ENCODE measurements around the gene FHIT.
"Not testable (repeated sequence)": the region's sequence is repeated elsewhere in the genome, so short reads cannot be mapped to it uniquely, and the experiment has no call there.

The FHIT gene

GRCh38 chr3:61202086-61202485 lies 49.2 kb downstream of the FHIT start:
- no peak for DNase-seq
- H3K27ac ChIP-seq (ENCODE audit: insufficient read depth, low read length, poor library complexity, severe bottlenecking), result no peak overlapping the region

GRCh38 chr3:61201071-61201470 lies 50.2 kb downstream of the FHIT start:
- Histone ChIP-seq H3K9me3 (ENCODE audit: control insufficient read depth, low read length) (no peaks in the 10 kb centered on the region), H3K27me3 (replicated peaks; ENCODE audit: control insufficient read depth, insufficient read depth, low read length, poor library complexity, severe bottlenecking) (no peaks in the 10 kb centered on the region), H3K36me3 (ENCODE audit: control insufficient read depth, insufficient read depth, low read length) (no peaks in the 10 kb centered on the region), H3K4me3 (ENCODE audit: insufficient read depth, low read depth, low read length, poor library complexity, severe bottlenecking) (no peak overlapping the region), H3K4me1 (ENCODE audit: control insufficient read depth, insufficient read depth, low read length, poor library complexity, severe bottlenecking) (no peaks in the 10 kb centered on the region), H3K27ac (ENCODE audit: insufficient read depth, low read length, poor library complexity, severe bottlenecking) (no peak overlapping the region)
- DNase-seq, result no peak

More at GRCh38 chr3:61202086-61202485, 49.2 kb downstream of the FHIT start:
- Histone ChIP-seq H3K4me3 (ENCODE audit: insufficient read depth, low read depth, low read length, poor library complexity, severe bottlenecking) (no peak overlapping the region), H3K9me3 (ENCODE audit: control insufficient read depth, low read length) (no peaks in the 10 kb centered on the region), H3K27me3 (replicated peaks; ENCODE audit: control insufficient read depth, insufficient read depth, low read length, poor library complexity, severe bottlenecking) (no peaks in the 10 kb centered on the region), H3K36me3 (ENCODE audit: control insufficient read depth, insufficient read depth, low read length) (no peaks in the 10 kb centered on the region), H3K4me1 (ENCODE audit: control insufficient read depth, insufficient read depth, low read length, poor library complexity, severe bottlenecking) (no peaks in the 10 kb centered on the region)

GRCh38 chr3:61200270-61200669 lies 51.0 kb downstream of the FHIT start:
- DNase-seq, result no peak
- no peak overlapping the region for H3K4me3 ChIP-seq (ENCODE audit: insufficient read depth, low read depth, low read length, poor library complexity, severe bottlenecking)
- H3K27me3 ChIP-seq (replicated peaks; ENCODE audit: control insufficient read depth, insufficient read depth, low read length, poor library complexity, severe bottlenecking), result no peaks in the 10 kb centered on the region

GRCh38 chr3:61199843-61200242 lies 51.4 kb downstream of the FHIT start:
- Histone ChIP-seq H3K36me3 (ENCODE audit: control insufficient read depth, insufficient read depth, low read length) (no peaks in the 10 kb centered on the region), H3K27me3 (replicated peaks; ENCODE audit: control insufficient read depth, insufficient read depth, low read length, poor library complexity, severe bottlenecking) (no peaks in the 10 kb centered on the region), H3K4me1 (ENCODE audit: control insufficient read depth, insufficient read depth, low read length, poor library complexity, severe bottlenecking) (no peaks in the 10 kb centered on the region), H3K27ac (ENCODE audit: insufficient read depth, low read length, poor library complexity, severe bottlenecking) (no peak overlapping the region), H3K4me3 (ENCODE audit: insufficient read depth, low read depth, low read length, poor library complexity, severe bottlenecking) (no peak overlapping the region), H3K9me3 (ENCODE audit: control insufficient read depth, low read length) (no peaks in the 10 kb centered on the region)
- DNase-seq, result no peak

More at GRCh38 chr3:61200270-61200669, 51.0 kb downstream of the FHIT start:
- no peaks in the 10 kb centered on the region for H3K9me3 ChIP-seq (ENCODE audit: control insufficient read depth, low read length)
- H3K27ac ChIP-seq (ENCODE audit: insufficient read depth, low read length, poor library complexity, severe bottlenecking), result no peak overlapping the region
- H3K36me3 ChIP-seq (ENCODE audit: control insufficient read depth, insufficient read depth, low read length), result no peaks in the 10 kb centered on the region
- H3K4me1 ChIP-seq (ENCODE audit: control insufficient read depth, insufficient read depth, low read length, poor library complexity, severe bottlenecking), result no peaks in the 10 kb centered on the region

DNA sequence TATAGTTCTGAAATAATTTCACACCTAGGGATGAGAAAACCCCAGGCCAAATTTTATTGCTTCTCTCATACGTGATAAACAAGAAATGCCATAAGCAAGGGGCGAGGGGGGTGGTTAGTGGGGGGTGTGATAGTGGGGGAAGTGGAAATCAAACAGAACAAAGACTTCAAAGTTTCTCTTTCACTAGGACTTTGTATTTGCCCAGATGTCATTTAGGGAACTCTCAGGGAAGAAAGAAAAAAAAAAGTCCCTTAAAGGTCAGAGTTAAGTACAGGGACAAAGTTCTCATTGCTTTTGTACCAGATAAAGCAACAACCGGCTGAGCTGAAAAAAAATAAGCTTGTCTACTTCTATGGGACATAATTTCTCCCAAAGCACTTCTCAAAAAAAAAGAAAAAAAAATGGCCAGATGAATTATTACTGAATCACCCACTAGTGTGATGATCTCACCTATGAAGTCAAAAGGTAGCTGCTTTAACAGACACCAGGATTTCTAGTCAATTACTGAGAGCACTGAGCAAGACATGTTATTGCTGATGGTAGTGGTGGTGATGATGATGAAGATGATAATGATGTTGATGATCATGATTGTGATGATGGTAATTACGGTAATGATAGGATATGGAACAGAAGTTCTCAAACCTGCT lies 56.2 kb downstream of the FHIT start:
- Histone ChIP-seq H3K9me3 (ENCODE audit: control insufficient read depth, low read length) (no peaks in the 10 kb centered on the region), H3K36me3 (ENCODE audit: control insufficient read depth, insufficient read depth, low read length) (no peaks in the 10 kb centered on the region), H3K4me3 (ENCODE audit: insufficient read depth, low read depth, low read length, poor library complexity, severe bottlenecking) (no peak overlapping the region), H3K27me3 (replicated peaks; ENCODE audit: control insufficient read depth, insufficient read depth, low read length, poor library complexity, severe bottlenecking) (no peaks in the 10 kb centered on the region), H3K27ac (ENCODE audit: insufficient read depth, low read length, poor library complexity, severe bottlenecking) (no peak overlapping the region), H3K4me1 (ENCODE audit: control insufficient read depth, insufficient read depth, low read length, poor library complexity, severe bottlenecking) (no peaks in the 10 kb centered on the region)
- no peak for DNase-seq

- no peak for DNase-seq
Observed at GRCh38 chr3:61192222-61192621, 59.0 kb downstream of the FHIT start.

GRCh38 chr3:61190205-61190604 lies 61.0 kb downstream of the FHIT start:
- not testable (repeated sequence) for H3K9me3 ChIP-seq (ENCODE audit: control insufficient read depth, low read length); H3K4me3 ChIP-seq (ENCODE audit: insufficient read depth, low read depth, low read length, poor library complexity, severe bottlenecking); DNase-seq; H3K36me3 ChIP-seq (ENCODE audit: control insufficient read depth, insufficient read depth, low read length); H3K4me1 ChIP-seq (ENCODE audit: control insufficient read depth, insufficient read depth, low read length, poor library complexity, severe bottlenecking); H3K27ac ChIP-seq (ENCODE audit: insufficient read depth, low read length, poor library complexity, severe bottlenecking); H3K27me3 ChIP-seq (replicated peaks; ENCODE audit: control insufficient read depth, insufficient read depth, low read length, poor library complexity, severe bottlenecking)

More at GRCh38 chr3:61192222-61192621, 59.0 kb downstream of the FHIT start:
- H3K4me1 ChIP-seq (ENCODE audit: control insufficient read depth, insufficient read depth, low read length, poor library complexity, severe bottlenecking), result no peaks in the 10 kb centered on the region
- no peak overlapping the region for H3K4me3 ChIP-seq (ENCODE audit: insufficient read depth, low read depth, low read length, poor library complexity, severe bottlenecking)
- no peaks in the 10 kb centered on the region for H3K9me3 ChIP-seq (ENCODE audit: control insufficient read depth, low read length)
- no peaks in the 10 kb centered on the region for H3K27me3 ChIP-seq (replicated peaks; ENCODE audit: control insufficient read depth, insufficient read depth, low read length, poor library complexity, severe bottlenecking)
- no peaks in the 10 kb centered on the region for H3K36me3 ChIP-seq (ENCODE audit: control insufficient read depth, insufficient read depth, low read length)
- no peak overlapping the region for H3K27ac ChIP-seq (ENCODE audit: insufficient read depth, low read length, poor library complexity, severe bottlenecking)

- H3K36me3 ChIP-seq (ENCODE audit: control insufficient read depth, insufficient read depth, low read length), result no peaks in the 10 kb centered on the region
- no peaks in the 10 kb centered on the region for H3K4me1 ChIP-seq (ENCODE audit: control insufficient read depth, insufficient read depth, low read length, poor library complexity, severe bottlenecking)
- no peaks in the 10 kb centered on the region for H3K27me3 ChIP-seq (replicated peaks; ENCODE audit: control insufficient read depth, insufficient read depth, low read length, poor library complexity, severe bottlenecking)
- H3K4me3 ChIP-seq (ENCODE audit: insufficient read depth, low read depth, low read length, poor library complexity, severe bottlenecking), result no peak overlapping the region
- no peak for DNase-seq
- no peak overlapping the region for H3K27ac ChIP-seq (ENCODE audit: insufficient read depth, low read length, poor library complexity, severe bottlenecking)
- no peaks in the 10 kb centered on the region for H3K9me3 ChIP-seq (ENCODE audit: control insufficient read depth, low read length)
Observed at GRCh38 chr3:61186030-61186429, 65.2 kb downstream of the FHIT start.

- Histone ChIP-seq H3K9me3 (ENCODE audit: control insufficient read depth, low read length) (no peaks in the 10 kb centered on the region), H3K36me3 (ENCODE audit: control insufficient read depth, insufficient read depth, low read length) (no peaks in the 10 kb centered on the region), H3K4me3 (ENCODE audit: insufficient read depth, low read depth, low read length, poor library complexity, severe bottlenecking) (no peak overlapping the region), H3K4me1 (ENCODE audit: control insufficient read depth, insufficient read depth, low read length, poor library complexity, severe bottlenecking) (no peaks in the 10 kb centered on the region), H3K27me3 (replicated peaks; ENCODE audit: control insufficient read depth, insufficient read depth, low read length, poor library complexity, severe bottlenecking) (no peaks in the 10 kb centered on the region), H3K27ac (ENCODE audit: insufficient read depth, low read length, poor library complexity, severe bottlenecking) (no peak overlapping the region)
- no peak for DNase-seq
Observed at GRCh38 chr3:61184956-61185355, 66.3 kb downstream of the FHIT start.

GRCh38 chr3:61182662-61183061 lies 68.6 kb downstream of the FHIT start:
- no peaks in the 10 kb centered on the region for H3K27me3 ChIP-seq (replicated peaks; ENCODE audit: control insufficient read depth, insufficient read depth, low read length, poor library complexity, severe bottlenecking)
- no peak for DNase-seq
- H3K36me3 ChIP-seq (ENCODE audit: control insufficient read depth, insufficient read depth, low read length), result no peaks in the 10 kb centered on the region
- no peak overlapping the region for H3K27ac ChIP-seq (ENCODE audit: insufficient read depth, low read length, poor library complexity, severe bottlenecking)
- no peaks in the 10 kb centered on the region for H3K9me3 ChIP-seq (ENCODE audit: control insufficient read depth, low read length)
- no peak overlapping the region for H3K4me3 ChIP-seq (ENCODE audit: insufficient read depth, low read depth, low read length, poor library complexity, severe bottlenecking)
- no peaks in the 10 kb centered on the region for H3K4me1 ChIP-seq (ENCODE audit: control insufficient read depth, insufficient read depth, low read length, poor library complexity, severe bottlenecking)
